Suppressor macrophage treated with lipopolysaccharide for 4 hours (primary cell): ENCODE measurements around the gene CENPX.

Source experiments
- DNase-seq: peaks from one replicate; pipeline ENCODE4 v3.0.0-alpha.2; 2020

Gene CENPX

GRCh38 chr17:82022310-82022980 is at the start of gene CENPX:
Gene CENPX, minus strand, starts transcription at chr17:82022878. Its CDS starts 17 bp downstream, at chr17:82022861.
- no peak for DNase-seq

GRCh38 chr17:82070611-82071010 is 47.9 kb upstream of the CENPX start:
- no peak for DNase-seq

- DNase-seq = peak; percentile 84
Measured at GRCh38 chr17:82065638-82066303, 43.1 kb upstream of the CENPX start, which contains the start of gene DUS1L. Gene DUS1L, minus strand, starts transcription at chr17:82065804. Its CDS starts 745 bp downstream, at chr17:82065059.

GRCh38 chr17:82065193-82065637 is 42.5 kb upstream of the CENPX start:
- peak; percentile 29 for DNase-seq

- no peak for DNase-seq
Measured at GRCh38 chr17:82064433-82065192, 41.9 kb upstream of the CENPX start.

- DNase-seq = no peak
Measured at GRCh38 chr17:82063424-82064415, 41.0 kb upstream of the CENPX start.

GRCh38 chr17:82062984-82063368 is 40.3 kb upstream of the CENPX start:
- DNase-seq = no peak

GRCh38 chr17:82062076-82062983 is 39.7 kb upstream of the CENPX start:
- DNase-seq = no peak

GRCh38 chr17:82061047-82061925 is 38.6 kb upstream of the CENPX start:
- no peak for DNase-seq

- no peak for DNase-seq
Measured at GRCh38 chr17:82060614-82061013, 37.9 kb upstream of the CENPX start.

GRCh38 chr17:82060001-82060380 is 37.3 kb upstream of the CENPX start:
- DNase-seq = no peak

GRCh38 chr17:82059272-82060000 is 36.8 kb upstream of the CENPX start:
- DNase-seq = no peak

GRCh38 chr17:82058855-82059249 is 36.2 kb upstream of the CENPX start:
- no peak for DNase-seq

- no peak for DNase-seq
Measured at GRCh38 chr17:82058230-82058854, 35.7 kb upstream of the CENPX start.

GRCh38 chr17:82056729-82057621 is 34.3 kb upstream of the CENPX start:
- DNase-seq = no peak

- DNase-seq = no peak
Measured at GRCh38 chr17:82055965-82056728, 33.5 kb upstream of the CENPX start.
